LoVo (cell line): ENCODE results near the gene HOXA9.

Experiments used
- DNase-seq: peaks from one replicate; pipeline ENCODE4 v3.0.0-alpha.2; 2016; ENCODE audit warnings: low spot score

Gene HOXA9

DNA sequence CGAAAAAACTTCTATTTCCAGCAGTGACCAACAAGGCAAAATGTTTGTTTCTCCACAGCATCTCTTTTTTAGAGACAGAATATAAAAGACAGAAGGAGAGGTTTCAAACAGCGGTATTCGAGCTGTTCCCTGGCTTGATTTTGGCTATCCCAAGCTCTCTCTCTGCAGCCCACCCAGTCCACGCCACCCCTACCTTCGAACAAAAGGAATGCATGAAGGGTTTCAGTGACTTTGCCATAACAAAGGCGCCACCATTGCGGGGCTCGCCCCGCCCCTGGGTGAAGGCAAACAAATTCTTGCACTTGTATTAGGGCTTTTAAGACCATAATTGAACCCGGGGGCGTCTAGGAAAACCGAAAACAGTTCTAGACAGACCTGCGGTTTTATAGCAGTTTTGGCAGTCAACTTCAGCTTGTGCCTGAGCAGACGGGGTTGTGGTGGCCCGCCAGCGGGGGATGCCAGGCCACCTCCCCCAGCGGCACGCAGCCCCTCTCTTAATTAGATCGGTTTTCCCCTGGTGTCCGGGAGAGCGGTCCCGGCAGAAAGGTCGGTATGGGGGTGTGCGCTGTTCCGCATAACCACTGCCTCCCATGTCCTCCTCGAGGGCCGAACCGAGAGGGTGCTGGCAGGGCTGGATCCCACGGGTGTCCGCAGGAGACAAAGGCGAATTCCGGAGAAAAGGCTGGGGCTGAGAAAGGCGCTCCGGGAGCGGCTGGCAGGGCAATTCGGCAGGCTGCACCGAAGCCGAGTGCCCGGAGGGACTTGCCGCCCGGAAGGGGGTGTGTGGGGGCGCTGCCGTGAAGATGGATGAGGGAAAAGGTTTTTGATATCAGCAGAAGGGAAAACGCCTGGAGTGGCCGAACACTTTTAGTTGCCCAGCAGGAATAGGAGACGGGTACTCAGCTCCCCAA, 22.4 kb upstream of the HOXA9 start:
- no peak for DNase-seq

DNA sequence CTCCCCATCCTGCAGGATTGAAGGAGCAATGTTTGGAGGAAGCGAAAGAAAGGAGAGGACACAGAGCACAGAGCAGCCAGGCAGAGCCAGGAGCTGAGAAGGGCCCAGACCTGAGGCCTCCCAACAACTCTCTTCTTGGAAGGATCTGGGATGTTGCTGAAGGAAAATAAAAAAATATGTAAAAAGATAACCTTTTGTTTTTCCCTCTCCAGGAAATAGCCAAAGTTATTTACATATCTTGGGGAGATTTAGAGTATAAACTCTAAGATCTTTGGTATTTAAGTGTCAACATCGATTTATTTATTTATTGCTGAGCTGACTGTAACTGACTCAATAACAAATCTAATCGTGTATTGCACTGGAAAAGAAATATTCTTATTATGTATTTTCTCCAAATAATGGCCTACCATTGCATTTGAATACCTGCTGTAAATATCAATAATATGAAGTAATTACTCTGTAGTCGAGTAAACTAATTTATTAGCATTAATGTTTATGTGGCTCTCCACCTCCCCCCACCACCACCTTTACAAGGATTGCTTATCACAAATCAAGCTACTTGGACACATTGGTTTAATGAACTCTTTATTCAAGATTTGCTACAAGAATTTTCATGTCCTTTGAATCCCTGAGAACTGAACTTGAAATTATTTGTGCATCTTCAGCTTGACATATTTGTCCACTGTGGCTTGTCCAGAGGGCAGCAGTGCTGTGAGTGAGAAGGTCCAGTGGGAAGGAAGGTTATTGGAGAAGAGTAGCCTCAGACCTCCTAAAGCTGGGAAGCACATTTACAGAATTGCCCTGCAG, 21.5 kb upstream of the HOXA9 start:
- no peak for DNase-seq

DNA sequence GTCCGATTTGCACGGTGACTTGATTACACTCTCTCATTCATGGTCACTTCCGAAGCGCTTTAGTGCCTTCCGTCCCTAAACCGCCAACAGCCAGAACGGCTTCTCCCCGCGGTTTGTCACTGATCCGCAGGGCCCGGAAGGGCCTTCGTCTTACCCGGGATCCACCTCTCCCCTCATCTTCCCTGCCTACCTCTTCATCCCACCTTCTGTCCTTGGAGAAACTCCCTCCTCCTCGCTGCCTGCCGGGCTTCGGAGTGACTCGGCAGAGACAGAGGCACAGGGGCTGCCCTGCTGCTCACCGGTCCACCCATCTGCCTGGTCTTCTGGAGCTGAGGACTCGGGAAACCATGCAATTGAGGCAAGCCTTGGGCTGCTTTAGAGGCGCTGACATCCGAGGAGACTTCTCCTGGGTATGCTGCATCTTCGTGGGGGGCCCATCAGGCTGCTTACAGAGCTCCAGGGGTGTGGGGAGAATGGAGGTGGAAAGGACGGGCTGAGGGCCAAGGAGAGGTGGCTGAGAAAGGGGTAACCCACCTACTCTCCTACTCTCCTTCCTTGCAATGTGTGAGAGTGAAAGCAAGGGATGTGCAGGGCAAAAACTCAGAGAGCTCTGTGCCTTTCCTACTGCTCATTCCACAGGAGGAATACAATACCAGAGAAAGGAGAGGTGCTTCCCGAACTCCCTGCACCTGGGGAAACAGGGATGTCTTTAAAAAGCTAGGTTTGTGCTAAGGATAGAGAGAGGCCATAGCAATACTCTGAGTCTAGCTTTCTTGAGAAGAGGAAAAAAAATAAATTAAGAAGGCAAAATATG, 20.7 kb upstream of the HOXA9 start:
- DNase-seq: no peak

DNA sequence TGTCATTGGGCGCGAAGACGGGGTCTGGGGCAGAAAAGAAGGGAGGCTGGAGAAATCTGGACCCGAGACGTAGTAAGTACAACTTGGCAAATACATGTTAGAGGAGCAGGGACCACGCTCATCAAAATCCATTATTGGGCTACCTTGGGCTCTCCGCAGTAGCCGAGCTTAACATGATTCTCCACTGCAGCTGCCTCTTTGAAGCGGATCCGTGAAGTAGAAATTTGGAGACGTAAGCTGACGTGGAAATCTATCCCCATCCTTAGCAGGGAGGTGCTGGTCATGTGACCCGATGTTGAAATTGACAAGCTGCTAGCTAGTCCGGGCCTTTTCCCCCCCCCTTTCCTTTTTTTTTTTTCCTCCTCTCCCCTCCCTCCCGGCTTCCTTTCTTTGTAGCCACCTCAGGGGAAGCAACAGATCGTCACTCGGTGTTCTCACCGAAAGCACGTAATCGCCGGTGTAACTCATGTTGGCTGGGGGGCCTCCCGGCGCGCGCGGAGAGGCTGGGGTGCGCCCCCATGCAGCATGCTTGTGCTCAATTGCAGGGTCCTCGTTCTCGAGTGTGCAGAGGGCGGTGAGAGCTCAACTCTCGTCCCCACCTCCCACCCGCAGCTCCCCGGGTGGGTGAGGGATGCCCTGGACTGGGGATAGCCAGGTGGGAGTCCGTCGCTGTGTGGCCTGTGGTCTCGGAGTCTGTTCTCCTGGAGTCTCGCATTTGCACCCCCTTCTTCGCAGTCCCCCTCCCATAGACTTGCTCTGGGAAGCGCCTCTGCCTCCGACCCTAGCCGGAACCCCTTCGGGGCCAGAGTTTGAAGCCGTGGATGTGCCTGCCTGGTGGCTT, 19.9 kb upstream of the HOXA9 start, which contains the start of gene HOXA11:
Gene HOXA11 (minus strand): TSS at position 220 of the 841 bp plus-strand sequence. CDS start 88 bp downstream, at position 132.
- peak; percentile 95 for DNase-seq

DNA sequence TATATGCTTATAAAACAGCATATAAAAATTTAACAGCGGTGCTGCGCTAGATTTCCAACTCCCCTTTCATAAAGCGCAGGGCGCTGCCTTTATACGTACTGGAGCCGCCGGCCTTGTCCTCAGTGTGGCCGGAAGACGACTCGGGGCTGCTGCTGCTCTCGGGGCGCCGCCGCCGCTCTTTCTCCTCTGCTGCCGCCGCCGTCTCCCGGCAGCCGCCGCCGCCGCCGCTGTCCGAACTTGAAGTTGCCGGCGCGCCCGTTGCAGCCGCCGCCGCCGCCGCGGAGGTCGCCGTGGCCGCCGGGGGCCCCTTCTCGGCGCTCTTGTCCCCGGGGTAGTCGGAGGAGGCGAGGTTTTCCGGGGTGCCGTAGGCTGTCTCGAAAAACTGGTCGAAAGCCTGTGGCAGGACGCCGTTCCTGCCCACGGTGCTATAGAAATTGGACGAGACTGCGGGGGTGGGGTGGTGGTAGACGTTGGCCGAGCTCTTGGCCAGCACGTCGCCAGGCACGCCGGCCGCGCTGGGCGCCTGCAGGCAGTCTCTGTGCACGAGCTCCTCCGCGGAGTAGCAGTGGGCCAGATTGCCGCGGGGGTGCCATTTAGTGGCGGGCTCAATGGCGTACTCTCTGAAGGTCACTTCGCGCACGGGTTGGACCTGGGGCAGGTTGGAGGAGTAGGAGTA, 19.1 kb upstream of the HOXA9 start:
- no peak for DNase-seq

DNA sequence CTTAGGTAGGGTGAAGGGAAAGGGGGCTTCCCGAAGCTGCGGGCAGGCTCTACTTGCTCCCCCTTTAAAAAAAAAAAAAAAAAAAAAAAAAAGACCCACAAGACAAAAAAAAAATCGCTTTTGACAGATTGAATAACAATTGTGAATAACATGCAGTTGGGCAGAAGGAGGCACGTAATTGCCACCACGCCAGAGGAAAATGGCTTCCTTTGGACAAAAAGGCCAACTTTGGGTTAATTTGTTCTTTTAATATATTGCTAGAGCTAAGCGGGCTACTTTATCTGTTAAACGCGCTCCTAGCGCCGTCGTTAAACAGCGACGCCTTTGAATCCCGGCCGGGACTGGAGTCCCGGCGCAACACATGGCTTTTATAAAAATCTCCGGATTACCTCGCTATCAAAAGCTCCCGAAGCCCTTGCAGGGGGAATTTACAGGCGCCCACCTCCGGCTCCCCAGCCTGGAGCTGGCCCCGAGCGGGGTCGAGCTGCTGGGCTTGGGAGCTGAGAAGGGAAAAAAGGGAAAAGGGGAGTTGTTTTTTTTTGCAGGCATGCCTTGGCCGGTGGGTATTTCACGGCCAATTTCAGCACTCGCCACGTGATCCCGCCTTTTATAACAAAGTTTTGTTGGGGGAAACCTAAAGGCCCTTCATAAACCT, 18.5 kb upstream of the HOXA9 start:
- no peak for DNase-seq

DNA sequence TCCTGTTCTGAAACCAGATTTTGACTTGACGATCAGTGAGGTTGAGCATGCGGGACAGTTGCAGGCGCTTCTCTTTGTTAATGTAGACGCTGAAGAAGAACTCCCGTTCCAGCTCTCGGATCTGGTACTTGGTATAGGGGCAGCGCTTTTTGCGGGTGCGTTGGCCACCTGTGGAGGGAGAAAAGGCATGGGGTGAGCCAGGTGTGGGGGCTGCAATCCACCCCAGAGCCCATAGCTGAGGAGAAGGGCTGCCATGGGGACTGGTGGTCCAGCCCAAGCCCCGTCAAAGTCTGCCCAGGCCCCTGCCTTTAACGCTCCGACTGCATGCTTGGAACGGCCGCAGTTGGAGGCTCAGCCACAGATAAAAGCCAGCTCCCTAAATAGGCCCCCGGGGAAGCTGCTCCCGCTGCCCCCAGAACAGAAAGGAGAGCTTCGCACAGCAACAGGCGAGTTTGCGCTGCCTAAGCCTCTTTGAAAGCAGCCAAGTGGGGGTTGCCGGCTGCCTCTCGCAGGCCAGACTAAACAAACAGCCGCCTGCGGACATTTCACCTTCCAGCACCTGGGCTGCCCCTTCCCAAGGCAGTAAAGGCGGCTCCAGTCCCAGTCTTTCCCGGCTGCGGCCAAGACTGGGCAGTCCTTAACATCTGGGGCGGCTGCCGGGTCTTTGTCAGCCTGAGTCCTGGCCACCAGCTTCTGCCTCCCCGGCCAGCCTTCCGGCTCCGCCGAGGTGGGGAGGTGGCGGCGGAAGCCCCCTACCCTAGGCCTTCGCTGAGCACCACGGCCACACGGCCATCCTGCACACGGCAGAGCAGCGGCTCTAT, 17.7 kb upstream of the HOXA9 start:
- DNase-seq: no peak

DNA sequence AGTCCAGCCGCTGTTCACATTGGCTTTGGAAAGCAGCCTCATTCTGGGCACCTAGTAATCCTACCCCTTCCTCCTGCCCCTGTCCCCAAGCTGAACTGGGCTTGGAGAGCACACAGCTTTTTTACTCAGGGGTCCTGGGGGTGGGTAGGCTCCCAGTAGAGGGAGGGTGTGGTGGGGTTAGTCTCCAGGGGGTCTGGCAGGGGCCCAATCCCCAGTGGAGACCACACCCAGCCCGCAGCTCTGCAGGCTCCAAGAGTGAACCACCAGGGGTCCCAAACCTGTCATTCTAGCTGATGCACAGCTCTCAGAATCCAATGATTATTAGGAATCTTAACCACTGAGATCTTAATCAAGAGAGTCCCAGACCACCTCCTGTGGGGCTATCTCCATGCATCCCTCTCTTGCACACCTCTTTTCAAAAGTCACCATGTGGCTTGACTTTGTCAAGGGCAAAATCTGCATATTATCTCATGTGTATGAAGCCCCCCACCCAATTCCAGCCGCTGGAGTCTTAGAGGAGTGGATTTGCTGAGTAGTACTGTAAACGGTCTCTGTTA, 17.0 kb upstream of the HOXA9 start:
- no peak for DNase-seq

DNA sequence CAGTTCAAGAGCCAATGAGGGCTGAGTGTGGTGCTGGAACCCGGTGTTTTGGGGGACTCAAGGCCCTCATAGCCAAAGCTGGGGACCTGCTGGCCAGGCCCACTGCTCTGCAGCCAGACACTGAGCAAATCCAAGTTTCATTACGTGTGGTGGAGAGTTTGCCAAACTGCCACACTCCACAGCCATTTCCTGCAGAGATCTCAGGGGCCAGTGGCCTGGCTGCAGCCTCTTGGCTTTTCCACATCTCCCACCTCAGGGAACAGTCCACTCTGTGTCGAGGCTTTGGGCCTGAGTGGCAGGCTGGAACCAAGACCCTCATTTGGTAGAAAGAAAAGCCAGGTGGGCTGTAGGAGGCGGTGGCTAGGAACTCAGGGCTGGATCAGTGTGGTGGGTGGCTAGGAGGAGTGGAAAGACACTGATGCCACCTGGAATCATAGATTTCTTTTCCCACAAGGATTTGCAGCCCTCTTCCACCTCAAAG, 16.5 kb upstream of the HOXA9 start:
- no peak for DNase-seq

DNA sequence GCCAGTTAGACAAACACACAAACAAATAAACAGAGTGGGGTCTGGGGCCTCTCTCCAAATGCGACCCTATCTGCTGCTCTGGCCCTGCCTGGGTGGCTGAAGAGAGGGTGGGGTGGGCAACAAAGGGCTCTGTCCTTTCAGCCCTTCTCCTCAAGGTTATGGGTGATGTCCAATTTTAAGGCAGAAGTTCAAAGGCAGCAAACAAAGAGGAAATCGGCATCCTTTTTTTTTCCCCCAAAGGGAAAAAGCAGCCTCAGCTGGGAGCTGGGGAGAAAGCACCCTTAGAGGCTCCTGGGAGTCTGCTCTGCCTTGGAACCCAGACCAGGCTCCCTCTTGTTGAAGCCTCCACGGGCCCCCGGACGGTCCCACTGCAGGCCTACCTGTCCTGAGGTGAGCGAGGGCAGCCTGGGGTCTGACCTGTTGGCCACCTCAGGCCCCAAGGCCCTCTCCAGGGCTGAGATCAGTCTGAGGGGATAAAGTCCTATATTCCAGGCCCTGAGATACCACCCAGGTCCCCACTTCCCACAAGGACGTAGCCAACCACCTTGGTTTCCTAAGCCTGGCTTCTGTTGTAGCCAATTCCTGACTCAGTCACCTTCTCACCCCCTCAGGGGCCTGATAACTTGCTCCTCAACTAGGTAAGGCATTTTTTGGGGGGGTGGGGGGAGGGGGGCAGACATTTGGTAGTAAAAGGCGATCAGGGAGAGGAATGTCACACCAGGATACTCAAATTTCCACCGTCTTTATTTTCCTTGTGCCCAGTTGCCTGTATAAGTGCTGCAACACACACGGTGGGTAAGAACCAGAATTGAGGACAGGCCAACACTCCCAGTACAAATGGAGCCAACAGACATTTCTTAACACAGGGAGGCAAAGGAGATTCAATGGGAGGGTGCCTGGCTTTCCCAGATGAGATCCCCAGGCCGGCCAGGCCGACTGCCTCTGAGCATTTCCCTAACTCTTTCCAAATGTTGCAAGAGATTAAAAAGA, 15.4 kb upstream of the HOXA9 start:
- no peak for DNase-seq

DNA sequence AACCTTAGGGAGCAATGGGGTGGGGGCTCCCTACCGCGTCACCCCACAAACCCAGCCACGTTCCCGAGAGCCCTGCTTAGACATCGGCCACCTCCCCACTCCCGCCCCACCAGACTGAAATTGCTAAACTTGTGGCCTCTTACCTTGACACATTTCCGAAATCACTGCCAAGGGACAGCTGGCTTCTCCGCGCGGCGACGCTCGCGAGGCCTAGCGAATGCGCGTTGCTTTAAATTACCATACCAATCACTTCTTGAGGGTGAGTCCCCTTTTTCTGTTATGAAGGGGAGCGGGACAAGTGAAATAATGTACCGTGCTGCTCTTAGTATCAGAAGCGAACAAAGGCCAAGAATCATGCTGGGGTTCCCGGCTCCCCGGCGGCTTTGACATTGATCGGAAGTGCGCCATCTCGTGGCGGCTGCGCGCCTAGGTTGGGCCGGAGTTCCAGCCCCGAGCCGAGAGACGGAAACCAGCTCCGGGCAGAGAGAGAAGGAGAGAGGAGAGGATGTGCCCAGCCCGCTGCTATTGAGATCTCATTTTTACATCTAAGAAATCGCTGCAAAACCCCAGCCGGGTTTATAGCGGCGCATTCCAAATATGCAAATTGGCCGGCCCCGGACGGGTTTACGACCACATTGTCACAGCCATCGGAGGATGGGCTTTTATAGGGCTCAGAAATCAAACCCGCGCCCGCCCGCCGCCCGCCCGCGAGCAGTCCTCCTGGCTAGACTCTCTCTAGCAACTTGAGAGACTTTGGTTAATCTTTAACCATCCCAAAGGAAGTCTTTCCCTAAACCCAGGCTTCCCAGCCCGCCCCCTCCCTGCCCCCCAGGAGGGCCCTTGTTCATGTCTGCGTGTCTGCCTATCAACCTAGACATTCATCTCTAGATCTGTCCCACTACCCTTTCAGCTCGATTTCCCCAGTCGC, 14.4 kb upstream of the HOXA9 start:
- peak; percentile 93 for DNase-seq

DNA sequence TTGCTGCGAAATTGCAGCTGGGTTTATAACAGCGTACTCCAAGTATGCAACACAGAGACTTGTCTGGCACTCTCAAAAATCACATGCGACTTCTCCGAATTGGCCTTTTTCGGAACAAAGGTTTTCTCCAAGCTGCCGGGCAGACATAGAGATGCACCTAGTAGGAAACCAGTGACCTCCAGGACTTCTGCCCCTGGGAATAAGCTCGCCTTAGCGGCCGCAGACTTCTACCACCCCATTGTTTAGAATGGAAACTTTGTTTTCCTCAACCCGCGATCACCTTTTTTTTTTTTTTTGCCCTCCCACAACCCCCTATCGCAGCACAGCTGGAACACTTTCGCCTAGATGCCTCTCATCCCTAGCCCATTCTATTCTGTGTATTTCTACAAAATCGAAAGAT, 13.7 kb upstream of the HOXA9 start:
- DNase-seq: no peak

DNA sequence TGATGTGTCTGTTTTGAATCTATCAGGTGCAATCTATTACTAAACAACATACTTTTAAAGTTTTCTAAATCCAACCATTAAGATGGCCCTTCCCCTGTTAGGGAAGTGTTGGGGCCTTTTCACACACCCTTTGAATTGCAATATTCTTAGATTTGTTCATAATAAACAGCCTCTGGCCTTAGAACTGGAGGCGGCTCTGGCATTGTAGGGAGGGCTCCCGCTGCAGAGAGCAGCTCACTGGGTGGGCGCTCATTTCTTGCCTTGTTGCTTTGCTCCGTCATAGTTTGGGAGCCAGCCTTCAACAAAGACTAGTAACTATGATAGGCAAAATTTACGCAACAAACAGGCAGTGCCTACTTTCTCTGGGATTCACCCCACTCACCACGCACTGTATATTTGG, 13.0 kb upstream of the HOXA9 start:
- DNase-seq: no peak

DNA sequence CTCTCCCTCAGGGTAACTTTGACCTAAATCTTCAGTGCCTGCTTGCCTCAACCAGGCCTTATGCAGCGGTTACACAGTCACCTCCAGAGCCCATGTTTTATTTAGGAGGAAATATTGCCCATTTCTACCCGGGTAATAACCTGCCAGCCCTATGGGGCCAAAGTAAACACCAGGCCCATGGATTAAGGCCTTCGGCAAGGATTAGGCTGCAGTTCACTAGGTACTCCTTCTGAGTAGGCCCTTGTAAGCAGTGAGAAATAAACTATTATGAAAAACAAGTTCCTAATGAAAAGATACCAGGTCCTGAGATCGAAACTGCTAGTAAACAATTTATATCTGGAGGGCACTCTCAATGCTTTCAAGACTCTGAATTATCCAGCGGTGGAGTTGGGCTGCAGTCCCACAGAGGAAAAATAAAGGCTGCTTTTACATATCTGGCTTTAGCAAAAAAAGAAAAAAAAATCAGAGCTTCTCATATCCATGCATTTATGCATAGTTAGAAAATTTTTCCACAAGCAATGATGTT, 12.5 kb upstream of the HOXA9 start:
- DNase-seq: no peak

DNA sequence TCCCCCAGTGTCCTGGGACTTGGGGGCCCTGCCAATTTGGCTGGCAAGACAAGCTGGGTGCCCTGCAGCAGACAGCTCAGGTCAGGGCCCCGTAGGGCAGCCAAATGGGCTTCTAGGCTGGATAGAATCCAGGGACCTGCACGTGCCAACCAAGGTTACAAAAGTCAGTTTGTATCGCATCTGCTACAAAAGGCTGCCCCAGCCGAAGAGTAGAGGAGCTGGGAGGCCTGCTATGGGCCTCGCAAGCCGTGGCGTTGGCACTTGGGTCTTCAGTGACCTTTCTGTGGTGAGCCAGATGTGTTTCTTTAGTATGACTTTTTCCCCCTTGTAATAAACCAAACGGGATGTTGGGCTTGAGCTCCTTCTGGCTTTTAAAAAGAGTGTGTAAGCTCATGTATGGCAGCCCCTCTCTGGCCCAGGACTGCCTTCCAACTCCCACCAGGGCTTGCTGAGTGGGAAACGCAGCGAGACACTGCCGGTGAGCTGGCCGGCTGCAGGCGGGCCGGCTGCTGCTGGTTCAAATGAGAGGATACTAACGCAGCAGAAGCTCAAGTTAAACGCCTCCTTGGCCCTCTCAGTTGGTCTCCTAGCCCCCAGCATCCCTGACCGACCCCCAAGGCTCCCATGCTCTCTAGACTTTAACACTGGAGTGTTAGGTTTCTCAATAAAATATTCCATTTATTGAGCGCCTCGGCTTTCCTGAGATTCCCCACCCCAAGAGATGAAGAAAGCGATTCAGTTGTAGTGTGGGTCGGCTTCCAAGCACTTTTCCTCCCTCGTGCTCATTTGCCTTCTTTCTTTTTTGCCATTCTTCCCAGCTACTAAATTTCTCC, 11.8 kb upstream of the HOXA9 start:
- no peak for DNase-seq
